HL-60 (cell line): ENCODE measurements around the gene NSUN6.

Experiments used
- DNase-seq, 2 experiments: peaks; one replicate each; pipeline ENCODE4 v3.0.0-alpha.2; 2010 to 2020; ENCODE audit warnings: low read depth in 1 of 2, low spot score in 1 of 2
- H3K27ac ChIP-seq: fragments of 250-450 bp; sonication (Bioruptor Pico); replicated peaks from 2 replicates; pipeline ENCODE4 v1.5.1; 2020; ENCODE audit warnings: mild to moderate bottlenecking, moderate library complexity
- H3K27me3 ChIP-seq: fragments of 250-450 bp; sonication (Bioruptor Pico); 2 replicates; pipeline ENCODE4 v1.5.1; 2021; ENCODE audit warnings: mild to moderate bottlenecking, moderate library complexity; ENCODE audit not compliant: insufficient read depth, poor library complexity, severe bottlenecking
- H3K4me3 ChIP-seq: replicated peaks from 2 replicates; pipeline ENCODE4 v1.5.1; 2011; ENCODE audit warnings: mild to moderate bottlenecking, control low read depth, low read length; ENCODE audit not compliant: insufficient read depth
- GABPA ChIP-seq: IDR thresholded peaks from 2 replicates; pipeline ENCODE4 v1.6.1; 2012; ENCODE audit warnings: low read depth
- POLR2AphosphoS5 ChIP-seq: IDR thresholded peaks from 2 replicates; pipeline ENCODE4 v1.6.1; 2012; ENCODE audit warnings: low read depth
- SPI1 ChIP-seq: IDR thresholded peaks from 2 replicates; pipeline ENCODE4 v1.6.1; 2012; ENCODE audit warnings: low read depth, mild to moderate bottlenecking, borderline replicate concordance
- TF ChIP-seq, protein P1 (sequence below): IDR thresholded peaks from one replicate; pipeline ENCODE4 v1.5.1; 2011; ENCODE audit warnings: low read length, control low read depth, inconsistent platforms; ENCODE audit not compliant: insufficient read depth
- TF ChIP-seq, protein P2 (sequence below): IDR thresholded peaks from 2 replicates; pipeline ENCODE4 v1.6.1; 2012; ENCODE audit warnings: low read depth; ENCODE audit not compliant: insufficient replicate concordance

The NSUN6 gene

DNA sequence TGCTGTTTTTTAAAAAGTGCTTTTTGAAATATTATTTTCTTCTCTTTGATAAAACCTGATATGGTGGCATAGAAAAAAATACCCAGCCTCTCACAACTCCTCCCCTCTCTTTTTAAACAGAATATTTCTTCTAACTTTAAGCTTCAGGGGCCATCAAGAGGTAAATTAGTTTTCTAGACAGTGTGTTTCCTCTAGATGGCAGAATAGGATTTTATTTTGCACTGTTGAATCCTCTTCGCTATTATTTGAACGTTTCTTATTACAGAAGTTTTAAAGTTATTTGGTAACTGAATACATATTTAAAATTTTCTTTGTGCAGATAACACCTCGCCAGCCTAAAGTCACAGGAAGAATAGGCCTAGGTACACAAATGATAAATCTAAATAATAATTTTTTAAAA, 38.1 kb upstream of the NSUN6 start:
- H3K27me3 ChIP-seq = no peaks in the 10 kb centered on the region
- DNase-seq = no peak
- H3K27ac ChIP-seq = no peak overlapping the region
- no peak overlapping the region for H3K4me3 ChIP-seq
- TF ChIP-seq, protein P1, sequence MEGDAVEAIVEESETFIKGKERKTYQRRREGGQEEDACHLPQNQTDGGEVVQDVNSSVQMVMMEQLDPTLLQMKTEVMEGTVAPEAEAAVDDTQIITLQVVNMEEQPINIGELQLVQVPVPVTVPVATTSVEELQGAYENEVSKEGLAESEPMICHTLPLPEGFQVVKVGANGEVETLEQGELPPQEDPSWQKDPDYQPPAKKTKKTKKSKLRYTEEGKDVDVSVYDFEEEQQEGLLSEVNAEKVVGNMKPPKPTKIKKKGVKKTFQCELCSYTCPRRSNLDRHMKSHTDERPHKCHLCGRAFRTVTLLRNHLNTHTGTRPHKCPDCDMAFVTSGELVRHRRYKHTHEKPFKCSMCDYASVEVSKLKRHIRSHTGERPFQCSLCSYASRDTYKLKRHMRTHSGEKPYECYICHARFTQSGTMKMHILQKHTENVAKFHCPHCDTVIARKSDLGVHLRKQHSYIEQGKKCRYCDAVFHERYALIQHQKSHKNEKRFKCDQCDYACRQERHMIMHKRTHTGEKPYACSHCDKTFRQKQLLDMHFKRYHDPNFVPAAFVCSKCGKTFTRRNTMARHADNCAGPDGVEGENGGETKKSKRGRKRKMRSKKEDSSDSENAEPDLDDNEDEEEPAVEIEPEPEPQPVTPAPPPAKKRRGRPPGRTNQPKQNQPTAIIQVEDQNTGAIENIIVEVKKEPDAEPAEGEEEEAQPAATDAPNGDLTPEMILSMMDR = no peak
- TF ChIP-seq, protein P2, sequence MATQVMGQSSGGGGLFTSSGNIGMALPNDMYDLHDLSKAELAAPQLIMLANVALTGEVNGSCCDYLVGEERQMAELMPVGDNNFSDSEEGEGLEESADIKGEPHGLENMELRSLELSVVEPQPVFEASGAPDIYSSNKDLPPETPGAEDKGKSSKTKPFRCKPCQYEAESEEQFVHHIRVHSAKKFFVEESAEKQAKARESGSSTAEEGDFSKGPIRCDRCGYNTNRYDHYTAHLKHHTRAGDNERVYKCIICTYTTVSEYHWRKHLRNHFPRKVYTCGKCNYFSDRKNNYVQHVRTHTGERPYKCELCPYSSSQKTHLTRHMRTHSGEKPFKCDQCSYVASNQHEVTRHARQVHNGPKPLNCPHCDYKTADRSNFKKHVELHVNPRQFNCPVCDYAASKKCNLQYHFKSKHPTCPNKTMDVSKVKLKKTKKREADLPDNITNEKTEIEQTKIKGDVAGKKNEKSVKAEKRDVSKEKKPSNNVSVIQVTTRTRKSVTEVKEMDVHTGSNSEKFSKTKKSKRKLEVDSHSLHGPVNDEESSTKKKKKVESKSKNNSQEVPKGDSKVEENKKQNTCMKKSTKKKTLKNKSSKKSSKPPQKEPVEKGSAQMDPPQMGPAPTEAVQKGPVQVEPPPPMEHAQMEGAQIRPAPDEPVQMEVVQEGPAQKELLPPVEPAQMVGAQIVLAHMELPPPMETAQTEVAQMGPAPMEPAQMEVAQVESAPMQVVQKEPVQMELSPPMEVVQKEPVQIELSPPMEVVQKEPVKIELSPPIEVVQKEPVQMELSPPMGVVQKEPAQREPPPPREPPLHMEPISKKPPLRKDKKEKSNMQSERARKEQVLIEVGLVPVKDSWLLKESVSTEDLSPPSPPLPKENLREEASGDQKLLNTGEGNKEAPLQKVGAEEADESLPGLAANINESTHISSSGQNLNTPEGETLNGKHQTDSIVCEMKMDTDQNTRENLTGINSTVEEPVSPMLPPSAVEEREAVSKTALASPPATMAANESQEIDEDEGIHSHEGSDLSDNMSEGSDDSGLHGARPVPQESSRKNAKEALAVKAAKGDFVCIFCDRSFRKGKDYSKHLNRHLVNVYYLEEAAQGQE = no peak
- TF ChIP-seq POLR2AphosphoS5 = no peak
- no peak for TF ChIP-seq GABPA
- TF ChIP-seq SPI1 = no peak

DNA sequence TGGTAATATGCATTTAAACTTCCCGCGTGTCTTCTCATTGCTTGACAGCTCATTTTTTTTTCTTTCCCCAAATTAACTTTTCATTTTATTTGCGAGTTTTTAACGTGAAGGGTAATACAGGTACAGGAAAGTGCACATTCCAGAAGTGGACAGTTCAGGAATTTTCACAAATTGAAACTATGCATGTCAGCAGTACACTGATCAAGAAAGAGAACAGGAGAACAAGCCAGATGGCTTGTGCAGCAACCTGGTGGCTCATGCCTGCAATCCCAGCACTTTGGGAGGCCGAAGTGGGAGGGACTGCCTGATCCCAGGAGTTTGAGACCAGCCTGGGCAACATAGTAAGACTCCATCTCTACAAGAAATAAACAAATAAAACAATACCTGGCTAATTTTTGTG, 36.3 kb upstream of the NSUN6 start:
- Histone ChIP-seq H3K27me3 (no peaks in the 10 kb centered on the region), H3K27ac (no peak overlapping the region), H3K4me3 (no peak overlapping the region)
- TF ChIP-seq GABPA (no peak), POLR2AphosphoS5 (no peak), SPI1 (no peak)
- TF ChIP-seq, protein P1 = no peak
- TF ChIP-seq, protein P2 = no peak
- no peak for DNase-seq

DNA sequence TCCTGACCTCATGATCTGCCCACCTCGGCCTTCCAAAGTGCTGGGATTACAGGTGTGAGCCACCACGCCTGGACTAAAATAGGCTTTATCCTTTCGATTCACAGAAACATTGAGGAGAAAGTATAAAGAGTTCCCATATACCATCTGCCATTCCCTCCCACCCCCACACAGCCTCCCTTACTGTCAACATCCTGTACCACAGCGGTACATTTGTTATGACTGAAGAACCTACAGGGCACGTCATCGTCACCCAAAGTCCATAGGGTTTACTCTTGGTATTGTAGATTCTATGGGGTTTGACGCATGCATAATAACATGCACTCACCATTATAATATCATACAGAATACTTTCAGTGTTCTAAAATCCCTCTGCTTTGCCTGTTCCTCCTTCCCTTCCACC, 35.8 kb upstream of the NSUN6 start:
- no peak for DNase-seq
- no peak for TF ChIP-seq GABPA
- TF ChIP-seq, protein P2 = no peak
- TF ChIP-seq POLR2AphosphoS5 = no peak
- no peak for TF ChIP-seq SPI1
- TF ChIP-seq, protein P1 = no peak
- Histone ChIP-seq H3K4me3 (no peak overlapping the region), H3K27ac (no peak overlapping the region), H3K27me3 (no peaks in the 10 kb centered on the region)
